ENCODE data around the gene SBNO2.

Gene SBNO2

GRCh38 chr19:1214299-1214861 lies 40.3 kb upstream of the SBNO2 start:
- no peaks in the 10 kb centered on the region for H3F3A ChIP-seq (ENCODE audit: insufficient read depth, low read length)
- peaks cover 94% of the 10 kb centered on the region for H3K79me2 ChIP-seq (ENCODE audit: low read length)
- peaks cover 3% of the 10 kb centered on the region; the same call in 1 of the 2 replicates for H4K20me1 ChIP-seq (ENCODE audit: insufficient read depth, low read length)
- no peak for DNase-seq
- no peak overlapping the region for H2AFZ ChIP-seq (ENCODE audit: low read length)
- no peak overlapping the region for H3K4me2 ChIP-seq (ENCODE audit: low read depth, low read length)
- H3K27me3 ChIP-seq (replicated peaks; ENCODE audit: insufficient read depth, low read length) = no peaks in the 10 kb centered on the region
- H3K4me3 ChIP-seq (ENCODE audit: low read length) = no peak overlapping the region
- H3K9me3 ChIP-seq (replicated peaks; ENCODE audit: insufficient read depth, low read length) = no peaks in the 10 kb centered on the region
- H3K9me2 ChIP-seq (replicated peaks; ENCODE audit: insufficient read depth, low read length) = no peaks in the 10 kb centered on the region
- no peak overlapping the region for H3K27ac ChIP-seq (ENCODE audit: low read length)
- H3K4me1 ChIP-seq (ENCODE audit: low read length) = no peaks in the 10 kb centered on the region
- H3K9ac ChIP-seq (ENCODE audit: low read length) = no peak overlapping the region
- no peak for TF ChIP-seq EZH2phosphoT487 (IDR thresholded peaks at IDR 0.05; ENCODE audit: low read length)
- TF ChIP-seq CTCF (IDR thresholded peaks at IDR 0.05; ENCODE audit: low read length) = no peak
- no peak for TF ChIP-seq EZH2 (optimal IDR thresholded peaks at IDR 0.05; ENCODE audit: low read depth, low read length)
- H3K36me3 ChIP-seq (replicated peaks; ENCODE audit: insufficient read depth, low read length) = no peaks in the 10 kb centered on the region; the same call in 1 of the 2 replicates

- H3K79me2 ChIP-seq (ENCODE audit: low read length) = peaks cover 98% of the 10 kb centered on the region
- no peak overlapping the region for H3K9ac ChIP-seq (ENCODE audit: low read length)
- H3K4me1 ChIP-seq (ENCODE audit: low read length) = no peaks in the 10 kb centered on the region
- no peak overlapping the region for H3K4me3 ChIP-seq (ENCODE audit: low read length)
- H3K4me2 ChIP-seq (ENCODE audit: low read depth, low read length) = no peak overlapping the region
- H4K20me1 ChIP-seq (ENCODE audit: insufficient read depth, low read length) = peaks cover 3% of the 10 kb centered on the region; the same call in 1 of the 2 replicates
- H3K36me3 ChIP-seq (replicated peaks; ENCODE audit: insufficient read depth, low read length) = no peaks in the 10 kb centered on the region; the same call in 1 of the 2 replicates
- H3F3A ChIP-seq (ENCODE audit: insufficient read depth, low read length) = no peaks in the 10 kb centered on the region
- no peak overlapping the region for H3K27ac ChIP-seq (ENCODE audit: low read length)
- H3K9me2 ChIP-seq (replicated peaks; ENCODE audit: insufficient read depth, low read length) = no peaks in the 10 kb centered on the region
- no peak for TF ChIP-seq CTCF (IDR thresholded peaks at IDR 0.05; ENCODE audit: low read length)
- no peak for TF ChIP-seq EZH2phosphoT487 (IDR thresholded peaks at IDR 0.05; ENCODE audit: low read length)
- TF ChIP-seq EZH2 (optimal IDR thresholded peaks at IDR 0.05; ENCODE audit: low read depth, low read length) = no peak
- DNase-seq = no peak
- H3K9me3 ChIP-seq (replicated peaks; ENCODE audit: insufficient read depth, low read length) = no peaks in the 10 kb centered on the region
- no peaks in the 10 kb centered on the region for H3K27me3 ChIP-seq (replicated peaks; ENCODE audit: insufficient read depth, low read length)
- no peak overlapping the region for H2AFZ ChIP-seq (ENCODE audit: low read length)
Measured at GRCh38 chr19:1213391-1214286, 39.6 kb upstream of the SBNO2 start.

DNA sequence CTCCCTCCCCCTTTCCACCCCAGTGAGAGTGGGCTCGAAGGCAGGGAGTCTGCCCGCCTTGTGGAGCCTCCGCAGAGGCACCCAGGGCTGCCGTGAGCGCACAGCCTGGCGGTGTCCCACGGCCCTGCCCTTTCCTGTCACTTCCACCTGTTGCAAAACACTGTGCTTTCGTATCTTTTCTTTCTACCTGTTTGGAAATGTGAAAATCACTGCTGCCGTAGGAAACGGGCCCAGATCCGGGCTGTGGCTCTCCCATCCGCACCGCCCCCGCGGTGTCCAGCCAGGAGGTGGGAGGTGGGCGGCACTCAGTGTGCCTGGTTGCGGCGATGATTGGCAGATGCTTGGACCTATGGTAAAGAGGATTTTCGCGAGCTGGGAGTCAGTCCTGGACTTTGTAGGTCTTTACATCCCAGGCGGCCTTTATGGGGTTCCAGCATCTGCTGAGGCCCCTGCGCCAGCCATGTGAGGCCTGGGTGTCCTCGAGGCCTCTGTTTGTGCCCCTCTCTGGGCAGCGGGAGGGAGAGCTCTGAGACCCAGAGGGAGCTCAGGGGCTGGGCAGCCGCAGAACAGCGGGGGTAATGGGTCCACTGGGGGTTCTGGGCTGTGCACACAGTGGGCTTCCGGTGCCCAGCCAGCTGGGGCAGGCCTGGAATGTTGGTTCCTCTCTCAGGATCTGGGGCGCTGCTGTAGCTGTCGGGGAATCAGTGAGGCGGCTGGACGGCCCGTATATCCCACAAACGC lies 37.6 kb upstream of the SBNO2 start:
- no peaks in the 10 kb centered on the region; the same call in 1 of the 2 replicates for H3K36me3 ChIP-seq (replicated peaks; ENCODE audit: insufficient read depth, low read length)
- H3K4me1 ChIP-seq (ENCODE audit: low read length) = no peaks in the 10 kb centered on the region
- peaks cover 14% of the 10 kb centered on the region for H3F3A ChIP-seq (ENCODE audit: insufficient read depth, low read length)
- H3K27me3 ChIP-seq (replicated peaks; ENCODE audit: insufficient read depth, low read length) = no peaks in the 10 kb centered on the region
- H4K20me1 ChIP-seq (ENCODE audit: insufficient read depth, low read length) = peaks cover 8% of the 10 kb centered on the region; the same call in 1 of the 2 replicates
- no peaks in the 10 kb centered on the region for H3K9me3 ChIP-seq (replicated peaks; ENCODE audit: insufficient read depth, low read length)
- H2AFZ ChIP-seq (ENCODE audit: low read length) = no peak overlapping the region
- DNase-seq = no peak
- H3K4me2 ChIP-seq (ENCODE audit: low read depth, low read length) = no peak overlapping the region
- H3K4me3 ChIP-seq (ENCODE audit: low read length) = no peak overlapping the region
- H3K9ac ChIP-seq (ENCODE audit: low read length) = no peak overlapping the region
- TF ChIP-seq CTCF (IDR thresholded peaks at IDR 0.05; ENCODE audit: low read length) = no peak
- TF ChIP-seq EZH2 (optimal IDR thresholded peaks at IDR 0.05; ENCODE audit: low read depth, low read length) = no peak
- TF ChIP-seq EZH2phosphoT487 (IDR thresholded peaks at IDR 0.05; ENCODE audit: low read length) = no peak
- peaks cover 98% of the 10 kb centered on the region for H3K79me2 ChIP-seq (ENCODE audit: low read length)
- no peaks in the 10 kb centered on the region for H3K9me2 ChIP-seq (replicated peaks; ENCODE audit: insufficient read depth, low read length)
- no peak overlapping the region for H3K27ac ChIP-seq (ENCODE audit: low read length)
